WTC11 (cell line): ENCODE results near the gene GMEB1. TPM values are rescaled to one million over a fixed set of nuclear protein-coding genes. Genes with fewer than 3 reads are reported as not detected.
A peak's percentile ranks its signal among the peaks of the same experiment; 100 is the strongest.

Experiments used
- ATAC-seq: fragments of 200-7000 bp; cut with Tn5 transposase; 2 replicates; pipeline ENCODE4 v1.10.0; 2021; ENCODE audit warnings: mild to moderate bottlenecking, moderate library complexity
- CTCF ChIA-PET: fragments of 300-600 bp; sonication (Branson Sonifier 250); formaldehyde crosslinking; loops from one replicate; lab custom pipeline; 2021; ENCODE audit warnings: antibody characterized with exemption; lab: Charles Lee
- POLR2A ChIA-PET: fragments of 350-600 bp; sonication (Branson Sonifier 250); formaldehyde crosslinking; loops from one replicate; lab custom pipeline; 2021; ENCODE audit warnings: antibody characterized with exemption; lab: Charles Lee
- DNase-seq: peaks from one replicate; pipeline ENCODE4 v3.0.0; 2021; ENCODE audit warnings: low spot score
- H3K27ac Mint-ChIP-seq: 2 replicates; pipeline ENCODE4 v1.8.0; 2021; ENCODE audit warnings: mixed read lengths
- H3K27me3 Mint-ChIP-seq: 2 replicates; pipeline ENCODE4 v1.8.0; 2021; ENCODE audit warnings: low read depth, mild to moderate bottlenecking, moderate library complexity, mixed read lengths
- H3K36me3 Mint-ChIP-seq: 2 replicates; pipeline ENCODE4 v1.8.0; 2021; ENCODE audit warnings: mixed read lengths
- H3K4me1 Mint-ChIP-seq: 2 replicates; pipeline ENCODE4 v1.8.0; 2022; ENCODE audit warnings: mixed read lengths
- H3K4me3 Mint-ChIP-seq: 2 replicates; pipeline ENCODE4 v1.8.0; 2021; ENCODE audit warnings: mild to moderate bottlenecking, moderate library complexity, mixed read lengths
- H3K9me3 Mint-ChIP-seq: 2 replicates; pipeline ENCODE4 v1.8.0; 2021; ENCODE audit warnings: mixed read lengths
- ATF1 ChIP-seq: sonication (generic); formaldehyde crosslinking; IDR thresholded peaks from 2 replicates; pipeline ENCODE4 v1.8.1; 2023; ENCODE audit warnings: mild to moderate bottlenecking, moderate library complexity, missing genetic modification reagents
- ATF2 ChIP-seq: sonication (generic); formaldehyde crosslinking; IDR thresholded peaks from 2 replicates; pipeline ENCODE4 v1.8.1; 2022; ENCODE audit warnings: low read depth, missing genetic modification reagents, borderline replicate concordance
- CREB1 ChIP-seq: sonication (generic); formaldehyde crosslinking; IDR thresholded peaks from 2 replicates; pipeline ENCODE4 v1.8.0; 2023; ENCODE audit warnings: mild to moderate bottlenecking, missing genetic modification reagents
- ETV6 ChIP-seq: sonication (generic); formaldehyde crosslinking; IDR thresholded peaks from 2 replicates; pipeline ENCODE4 v1.8.1; 2022; ENCODE audit warnings: mild to moderate bottlenecking, missing genetic modification reagents
- FOXP4 ChIP-seq: sonication (generic); formaldehyde crosslinking; IDR thresholded peaks from 2 replicates; pipeline ENCODE4 v1.8.0; 2022; ENCODE audit warnings: mild to moderate bottlenecking, missing genetic modification reagents
- GTF2I ChIP-seq: fragments of 250-450 bp; sonication (Bioruptor Pico); conservative IDR thresholded peaks from 2 replicates; pipeline ENCODE4 v1.4.0; 2021; ENCODE audit warnings: mild to moderate bottlenecking
- KAT7 ChIP-seq: sonication (generic); formaldehyde crosslinking; IDR thresholded peaks from 2 replicates; pipeline ENCODE4 v1.8.1; 2023; ENCODE audit warnings: missing genetic modification reagents, mild to moderate bottlenecking, borderline replicate concordance
- MAX ChIP-seq: sonication (generic); formaldehyde crosslinking; IDR thresholded peaks from 2 replicates; pipeline ENCODE4 v1.8.0; 2022; ENCODE audit warnings: mild to moderate bottlenecking, missing genetic modification reagents
- NFYB ChIP-seq: sonication (generic); formaldehyde crosslinking; conservative IDR thresholded peaks from 2 replicates; pipeline ENCODE4 v1.8.0; 2022; ENCODE audit warnings: low read depth, missing genetic modification reagents
- NR1H2 ChIP-seq: sonication (generic); formaldehyde crosslinking; IDR thresholded peaks from 2 replicates; pipeline ENCODE4 v1.9.0; 2021; ENCODE audit warnings: mild to moderate bottlenecking, moderate library complexity, missing genetic modification reagents
- PRRX2 ChIP-seq: fragments of 250-450 bp; sonication (Bioruptor Pico); IDR thresholded peaks from 2 replicates; pipeline ENCODE4 v1.8.0; 2021; ENCODE audit warnings: mild to moderate bottlenecking
- SMAD3 ChIP-seq: sonication (generic); formaldehyde crosslinking; IDR thresholded peaks from 2 replicates; pipeline ENCODE4 v1.8.0; 2022; ENCODE audit warnings: missing genetic modification reagents, mild to moderate bottlenecking, borderline replicate concordance
- SMAD4 ChIP-seq: sonication (generic); formaldehyde crosslinking; IDR thresholded peaks from 2 replicates; pipeline ENCODE4 v1.8.0; 2022; ENCODE audit warnings: mild to moderate bottlenecking, missing genetic modification reagents
- SP1 ChIP-seq: sonication (generic); formaldehyde crosslinking; conservative IDR thresholded peaks from 2 replicates; pipeline ENCODE4 v1.8.1; 2022; ENCODE audit warnings: missing genetic modification reagents
- USF1 ChIP-seq: sonication (generic); formaldehyde crosslinking; IDR thresholded peaks from 2 replicates; pipeline ENCODE4 v1.8.0; 2022; ENCODE audit warnings: mild to moderate bottlenecking, missing genetic modification reagents
- ZNF232 ChIP-seq: sonication (generic); formaldehyde crosslinking; IDR thresholded peaks from 2 replicates; pipeline ENCODE4 v1.8.0; 2022; ENCODE audit warnings: mild to moderate bottlenecking, missing genetic modification reagents
- ZNF263 ChIP-seq: sonication (generic); formaldehyde crosslinking; IDR thresholded peaks from 2 replicates; pipeline ENCODE4 v1.8.1; 2022; ENCODE audit warnings: low read depth, mild to moderate bottlenecking, moderate library complexity, missing genetic modification reagents
- ZNF317 ChIP-seq: sonication (generic); formaldehyde crosslinking; IDR thresholded peaks from 2 replicates; pipeline ENCODE4 v1.8.1; 2023; ENCODE audit warnings: low read depth, mild to moderate bottlenecking, moderate library complexity, missing genetic modification reagents, borderline replicate concordance
- total RNA-seq: library from RNA; stranded (reverse); gene quantifications from 3 replicates; pipeline ENCODE4 v1.2.3, GENCODE V29; 2021
- TF ChIP-seq, protein P1 (sequence below): sonication (generic); formaldehyde crosslinking; IDR thresholded peaks from 2 replicates; pipeline ENCODE4 v1.8.0; 2023; ENCODE audit warnings: missing genetic modification reagents
- TF ChIP-seq, protein P2 (sequence below): sonication (generic); formaldehyde crosslinking; IDR thresholded peaks from 2 replicates; pipeline ENCODE4 v1.8.0; 2023; ENCODE audit warnings: mild to moderate bottlenecking, missing genetic modification reagents
- TF ChIP-seq, protein P3 (sequence below): sonication (generic); formaldehyde crosslinking; IDR thresholded peaks from 2 replicates; pipeline ENCODE4 v1.8.1; 2023; ENCODE audit warnings: mild to moderate bottlenecking, missing genetic modification reagents
- TF ChIP-seq, protein P4 (sequence below): sonication (generic); formaldehyde crosslinking; IDR thresholded peaks from 2 replicates; pipeline ENCODE4 v1.8.1; 2023; ENCODE audit warnings: mild to moderate bottlenecking, missing genetic modification reagents, moderate library complexity
- TF ChIP-seq, protein P5 (sequence below): sonication (generic); formaldehyde crosslinking; IDR thresholded peaks from 2 replicates; pipeline ENCODE4 v1.8.0; 2022; ENCODE audit warnings: mild to moderate bottlenecking, missing genetic modification reagents

The GMEB1 gene
- total RNA-seq, 1 experiment from 2014 or later, result 29.4 TPM

GRCh38 chr1:28736450-28737306 lies 68.1 kb downstream of the GMEB1 start, which contains the start of gene YTHDF2:
Gene YTHDF2 (plus strand): TSS chr1:28736940. CDS start chr1:28737121, 181 bp downstream.
- CTCF ChIA-PET, result interaction anchor here (0.5 to 2.6 kb wide), 41 partner anchors 8 to 488 kb away, joined by 3 to 21 read pairs (median 4); partner anchors contain the start of genes GMEB1, RNU11, TAF12 and TMEM200B
- TF ChIP-seq MAX (CRISPR knock-in tag) (peak; percentile 90), ETV6 (CRISPR knock-in tag) (peak; percentile 91), ATF2 (CRISPR knock-in tag) (no peak), SMAD4 (CRISPR knock-in tag) (0 out of 2 replicates have a peak, but pooled peaks have one; percentile 80), SMAD3 (CRISPR knock-in tag) (peak; percentile 90), KAT7 (CRISPR knock-in tag) (no peak; the same call in 1 of the 2 replicates), ZNF232 (no peak), GTF2I (no peak), NR1H2 (CRISPR knock-in tag) (no peak), SP1 (CRISPR knock-in tag) (peak; percentile 70; the same call in 1 of the 2 replicates), FOXP4 (CRISPR knock-in tag) (no peak), USF1 (CRISPR knock-in tag) (peak; percentile 52; the same call in 1 of the 2 replicates), CREB1 (CRISPR knock-in tag) (peak; percentile 11; the same call in 1 of the 2 replicates), NFYB (CRISPR knock-in tag) (no peak), ZNF263 (CRISPR knock-in tag) (no peak; the same call in 1 of the 2 replicates), ZNF317 (CRISPR knock-in tag) (peak; percentile 43; the same call in 1 of the 2 replicates), ATF1 (CRISPR knock-in tag) (no peak), PRRX2 (no peak)
- TF ChIP-seq, protein P1, sequence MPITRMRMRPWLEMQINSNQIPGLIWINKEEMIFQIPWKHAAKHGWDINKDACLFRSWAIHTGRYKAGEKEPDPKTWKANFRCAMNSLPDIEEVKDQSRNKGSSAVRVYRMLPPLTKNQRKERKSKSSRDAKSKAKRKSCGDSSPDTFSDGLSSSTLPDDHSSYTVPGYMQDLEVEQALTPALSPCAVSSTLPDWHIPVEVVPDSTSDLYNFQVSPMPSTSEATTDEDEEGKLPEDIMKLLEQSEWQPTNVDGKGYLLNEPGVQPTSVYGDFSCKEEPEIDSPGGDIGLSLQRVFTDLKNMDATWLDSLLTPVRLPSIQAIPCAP (CRISPR knock-in tag), result no peak
- TF ChIP-seq, protein P2, sequence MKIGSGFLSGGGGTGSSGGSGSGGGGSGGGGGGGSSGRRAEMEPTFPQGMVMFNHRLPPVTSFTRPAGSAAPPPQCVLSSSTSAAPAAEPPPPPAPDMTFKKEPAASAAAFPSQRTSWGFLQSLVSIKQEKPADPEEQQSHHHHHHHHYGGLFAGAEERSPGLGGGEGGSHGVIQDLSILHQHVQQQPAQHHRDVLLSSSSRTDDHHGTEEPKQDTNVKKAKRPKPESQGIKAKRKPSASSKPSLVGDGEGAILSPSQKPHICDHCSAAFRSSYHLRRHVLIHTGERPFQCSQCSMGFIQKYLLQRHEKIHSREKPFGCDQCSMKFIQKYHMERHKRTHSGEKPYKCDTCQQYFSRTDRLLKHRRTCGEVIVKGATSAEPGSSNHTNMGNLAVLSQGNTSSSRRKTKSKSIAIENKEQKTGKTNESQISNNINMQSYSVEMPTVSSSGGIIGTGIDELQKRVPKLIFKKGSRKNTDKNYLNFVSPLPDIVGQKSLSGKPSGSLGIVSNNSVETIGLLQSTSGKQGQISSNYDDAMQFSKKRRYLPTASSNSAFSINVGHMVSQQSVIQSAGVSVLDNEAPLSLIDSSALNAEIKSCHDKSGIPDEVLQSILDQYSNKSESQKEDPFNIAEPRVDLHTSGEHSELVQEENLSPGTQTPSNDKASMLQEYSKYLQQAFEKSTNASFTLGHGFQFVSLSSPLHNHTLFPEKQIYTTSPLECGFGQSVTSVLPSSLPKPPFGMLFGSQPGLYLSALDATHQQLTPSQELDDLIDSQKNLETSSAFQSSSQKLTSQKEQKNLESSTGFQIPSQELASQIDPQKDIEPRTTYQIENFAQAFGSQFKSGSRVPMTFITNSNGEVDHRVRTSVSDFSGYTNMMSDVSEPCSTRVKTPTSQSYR (CRISPR knock-in tag), result peak; percentile 95; the same call in 1 of the 2 replicates
- TF ChIP-seq, protein P3, sequence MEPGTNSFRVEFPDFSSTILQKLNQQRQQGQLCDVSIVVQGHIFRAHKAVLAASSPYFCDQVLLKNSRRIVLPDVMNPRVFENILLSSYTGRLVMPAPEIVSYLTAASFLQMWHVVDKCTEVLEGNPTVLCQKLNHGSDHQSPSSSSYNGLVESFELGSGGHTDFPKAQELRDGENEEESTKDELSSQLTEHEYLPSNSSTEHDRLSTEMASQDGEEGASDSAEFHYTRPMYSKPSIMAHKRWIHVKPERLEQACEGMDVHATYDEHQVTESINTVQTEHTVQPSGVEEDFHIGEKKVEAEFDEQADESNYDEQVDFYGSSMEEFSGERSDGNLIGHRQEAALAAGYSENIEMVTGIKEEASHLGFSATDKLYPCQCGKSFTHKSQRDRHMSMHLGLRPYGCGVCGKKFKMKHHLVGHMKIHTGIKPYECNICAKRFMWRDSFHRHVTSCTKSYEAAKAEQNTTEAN (CRISPR knock-in tag), result peak; percentile 71
- TF ChIP-seq, protein P4, sequence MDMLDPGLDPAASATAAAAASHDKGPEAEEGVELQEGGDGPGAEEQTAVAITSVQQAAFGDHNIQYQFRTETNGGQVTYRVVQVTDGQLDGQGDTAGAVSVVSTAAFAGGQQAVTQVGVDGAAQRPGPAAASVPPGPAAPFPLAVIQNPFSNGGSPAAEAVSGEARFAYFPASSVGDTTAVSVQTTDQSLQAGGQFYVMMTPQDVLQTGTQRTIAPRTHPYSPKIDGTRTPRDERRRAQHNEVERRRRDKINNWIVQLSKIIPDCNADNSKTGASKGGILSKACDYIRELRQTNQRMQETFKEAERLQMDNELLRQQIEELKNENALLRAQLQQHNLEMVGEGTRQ (CRISPR knock-in tag), result peak; percentile 46; the same call in 1 of the 2 replicates
- TF ChIP-seq, protein P5, sequence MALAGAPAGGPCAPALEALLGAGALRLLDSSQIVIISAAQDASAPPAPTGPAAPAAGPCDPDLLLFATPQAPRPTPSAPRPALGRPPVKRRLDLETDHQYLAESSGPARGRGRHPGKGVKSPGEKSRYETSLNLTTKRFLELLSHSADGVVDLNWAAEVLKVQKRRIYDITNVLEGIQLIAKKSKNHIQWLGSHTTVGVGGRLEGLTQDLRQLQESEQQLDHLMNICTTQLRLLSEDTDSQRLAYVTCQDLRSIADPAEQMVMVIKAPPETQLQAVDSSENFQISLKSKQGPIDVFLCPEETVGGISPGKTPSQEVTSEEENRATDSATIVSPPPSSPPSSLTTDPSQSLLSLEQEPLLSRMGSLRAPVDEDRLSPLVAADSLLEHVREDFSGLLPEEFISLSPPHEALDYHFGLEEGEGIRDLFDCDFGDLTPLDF, result no peak

More at GRCh38 chr1:28736450-28737306, 68.1 kb downstream of the GMEB1 start, which contains the start of gene YTHDF2:
- no peaks in the 10 kb centered on the region for H3K27me3 Mint-ChIP-seq
- H3K27ac Mint-ChIP-seq, result peak within 1 kb of the TSS; percentile 100
- no peaks in the 10 kb centered on the region for H3K9me3 Mint-ChIP-seq
- DNase-seq (peak; percentile 98), ATAC-seq (peak; percentile 88)
- POLR2A ChIA-PET, result interaction anchor here (0.5 to 2.4 kb wide), 26 partner anchors 8 to 445 kb away, joined by 3 to 26 read pairs (median 4); partner anchors contain the start of genes EPB41, GMEB1, RNU11 and SRSF4
- peaks cover 40% of the 10 kb centered on the region for H3K4me1 Mint-ChIP-seq
- H3K36me3 Mint-ChIP-seq, result peaks cover 38% of the 10 kb centered on the region
- peak within 1 kb of the TSS; percentile 94 for H3K4me3 Mint-ChIP-seq
